Stomach smooth muscle (tissue), 2 donors: ENCODE results near the gene SIDT1.

ENCODE experiments used
- H3K27ac ChIP-seq: one replicate; pipeline ENCODE4 v1.7.0; 2013; ENCODE audit warnings: mild to moderate bottlenecking, low read length, inconsistent platforms
- H3K27me3 ChIP-seq, 2 donors: one replicate each; pipeline ENCODE4 v1.7.0; 2013; ENCODE audit warnings: low read length in 2 of 2; ENCODE audit not compliant: insufficient read depth in 2 of 2, control insufficient read depth in 1 of 2
- H3K36me3 ChIP-seq, 2 donors: one replicate each; pipeline ENCODE4 v1.7.0; 2013; ENCODE audit warnings: low read length in 2 of 2; ENCODE audit not compliant: control insufficient read depth in 2 of 2, insufficient read depth in 2 of 2
- H3K4me1 ChIP-seq: one replicate; pipeline ENCODE4 v1.7.0; 2013; ENCODE audit warnings: low read length; ENCODE audit not compliant: control insufficient read depth, insufficient read depth
- H3K4me3 ChIP-seq, 2 donors: one replicate each; pipeline ENCODE4 v1.7.0; 2013; ENCODE audit warnings: low read length in 2 of 2
- H3K9ac ChIP-seq, 2 donors: one replicate each; pipeline ENCODE4 v1.7.0; 2013; ENCODE audit warnings: low read length in 2 of 2, mild to moderate bottlenecking in 1 of 2
- H3K9me3 ChIP-seq, 2 donors: one replicate each; pipeline ENCODE4 v1.7.0; 2013; ENCODE audit warnings: low read length in 2 of 2; ENCODE audit not compliant: control insufficient read depth in 2 of 2
- donor health status: healthy.
- donor health status: Pancreatic carcinoma.

Gene SIDT1

GRCh38 chr3:113545594-113545993 is 13.2 kb downstream of the SIDT1 start:
- Histone ChIP-seq H3K36me3 (no peaks in the 10 kb centered on the region), H3K27ac (no peak overlapping the region), H3K9me3 (no peaks in the 10 kb centered on the region), H3K4me3 (no peak overlapping the region), H3K27me3 (no peaks in the 10 kb centered on the region), H3K9ac (no peak overlapping the region), H3K4me1 (no peaks in the 10 kb centered on the region)

- no peaks in the 10 kb centered on the region for H3K36me3 ChIP-seq
Observed at GRCh38 chr3:113546414-113546893, 14.1 kb downstream of the SIDT1 start.

GRCh38 chr3:113548501-113548900 is 16.1 kb downstream of the SIDT1 start:
- H3K27me3 ChIP-seq = no peaks in the 10 kb centered on the region
- no peak overlapping the region for H3K27ac ChIP-seq
- H3K4me1 ChIP-seq = no peaks in the 10 kb centered on the region
- no peak overlapping the region for H3K9ac ChIP-seq
- no peaks in the 10 kb centered on the region for H3K36me3 ChIP-seq
- H3K9me3 ChIP-seq = no peaks in the 10 kb centered on the region
- no peak overlapping the region for H3K4me3 ChIP-seq

More at GRCh38 chr3:113546414-113546893, 14.1 kb downstream of the SIDT1 start:
- no peaks in the 10 kb centered on the region for H3K9me3 ChIP-seq
- no peak overlapping the region for H3K9ac ChIP-seq
- H3K27ac ChIP-seq = no peak overlapping the region
- H3K4me3 ChIP-seq = no peak overlapping the region
- no peaks in the 10 kb centered on the region for H3K27me3 ChIP-seq
- no peaks in the 10 kb centered on the region for H3K4me1 ChIP-seq

GRCh38 chr3:113551820-113552219 is 19.5 kb downstream of the SIDT1 start:
- Histone ChIP-seq H3K4me3 (no peak overlapping the region), H3K4me1 (no peaks in the 10 kb centered on the region), H3K27ac (no peak overlapping the region), H3K9ac (no peak overlapping the region), H3K27me3 (no peaks in the 10 kb centered on the region), H3K36me3 (no peaks in the 10 kb centered on the region), H3K9me3 (no peaks in the 10 kb centered on the region)

- Histone ChIP-seq H3K9ac (no peak overlapping the region), H3K4me3 (no peak overlapping the region), H3K27me3 (no peaks in the 10 kb centered on the region), H3K4me1 (no peaks in the 10 kb centered on the region), H3K36me3 (no peaks in the 10 kb centered on the region), H3K9me3 (no peaks in the 10 kb centered on the region), H3K27ac (no peak overlapping the region)
Observed at GRCh38 chr3:113552851-113553250, 20.5 kb downstream of the SIDT1 start.

- Histone ChIP-seq H3K9ac (no peak overlapping the region), H3K4me3 (no peak overlapping the region), H3K36me3 (no peaks in the 10 kb centered on the region), H3K27ac (no peak overlapping the region), H3K9me3 (no peaks in the 10 kb centered on the region), H3K27me3 (peaks cover 0 to 2% of the 10 kb centered on the region in 2 donors), H3K4me1 (no peaks in the 10 kb centered on the region)
Observed at GRCh38 chr3:113555138-113555537, 22.8 kb downstream of the SIDT1 start.

- no peak overlapping the region for H3K27ac ChIP-seq
- H3K9ac ChIP-seq = no peak overlapping the region
- H3K9me3 ChIP-seq = no peaks in the 10 kb centered on the region
- no peaks in the 10 kb centered on the region for H3K4me1 ChIP-seq
- H3K4me3 ChIP-seq = no peak overlapping the region
- H3K27me3 ChIP-seq = peaks cover 0 to 2% of the 10 kb centered on the region in 2 donors
- H3K36me3 ChIP-seq = no peaks in the 10 kb centered on the region
Observed at GRCh38 chr3:113556316-113556945, 24.1 kb downstream of the SIDT1 start.

GRCh38 chr3:113556946-113557335 is 24.6 kb downstream of the SIDT1 start:
- no peak overlapping the region for H3K4me3 ChIP-seq
- H3K4me1 ChIP-seq = no peaks in the 10 kb centered on the region
- H3K27me3 ChIP-seq = peaks cover 0 to 2% of the 10 kb centered on the region in 2 donors
- H3K9me3 ChIP-seq = no peaks in the 10 kb centered on the region
- no peak overlapping the region for H3K27ac ChIP-seq
- H3K36me3 ChIP-seq = no peaks in the 10 kb centered on the region
- no peak overlapping the region for H3K9ac ChIP-seq

GRCh38 chr3:113557374-113557773 is 25.0 kb downstream of the SIDT1 start:
- peaks cover 0 to 2% of the 10 kb centered on the region in 2 donors for H3K27me3 ChIP-seq
- H3K36me3 ChIP-seq = no peaks in the 10 kb centered on the region
- no peak overlapping the region for H3K4me3 ChIP-seq
- H3K9ac ChIP-seq = no peak overlapping the region
- no peak overlapping the region for H3K27ac ChIP-seq
- H3K9me3 ChIP-seq = no peaks in the 10 kb centered on the region
- no peaks in the 10 kb centered on the region for H3K4me1 ChIP-seq

- no peaks in the 10 kb centered on the region for H3K36me3 ChIP-seq
- peaks cover 0 to 2% of the 10 kb centered on the region in 2 donors for H3K27me3 ChIP-seq
- no peak overlapping the region for H3K27ac ChIP-seq
- no peak overlapping the region for H3K9ac ChIP-seq
- H3K4me1 ChIP-seq = no peaks in the 10 kb centered on the region
- H3K4me3 ChIP-seq = no peak overlapping the region
- H3K9me3 ChIP-seq = no peaks in the 10 kb centered on the region
Observed at GRCh38 chr3:113559009-113559408, 26.7 kb downstream of the SIDT1 start.

GRCh38 chr3:113560271-113560670 is 27.9 kb downstream of the SIDT1 start:
- Histone ChIP-seq H3K9me3 (no peaks in the 10 kb centered on the region), H3K27me3 (peaks cover 0 to 2% of the 10 kb centered on the region in 2 donors), H3K27ac (no peak overlapping the region), H3K4me1 (no peaks in the 10 kb centered on the region), H3K36me3 (no peaks in the 10 kb centered on the region), H3K9ac (no peak overlapping the region), H3K4me3 (no peak overlapping the region)
